ENCODE results near the gene CECR2.

The CECR2 gene

DNA sequence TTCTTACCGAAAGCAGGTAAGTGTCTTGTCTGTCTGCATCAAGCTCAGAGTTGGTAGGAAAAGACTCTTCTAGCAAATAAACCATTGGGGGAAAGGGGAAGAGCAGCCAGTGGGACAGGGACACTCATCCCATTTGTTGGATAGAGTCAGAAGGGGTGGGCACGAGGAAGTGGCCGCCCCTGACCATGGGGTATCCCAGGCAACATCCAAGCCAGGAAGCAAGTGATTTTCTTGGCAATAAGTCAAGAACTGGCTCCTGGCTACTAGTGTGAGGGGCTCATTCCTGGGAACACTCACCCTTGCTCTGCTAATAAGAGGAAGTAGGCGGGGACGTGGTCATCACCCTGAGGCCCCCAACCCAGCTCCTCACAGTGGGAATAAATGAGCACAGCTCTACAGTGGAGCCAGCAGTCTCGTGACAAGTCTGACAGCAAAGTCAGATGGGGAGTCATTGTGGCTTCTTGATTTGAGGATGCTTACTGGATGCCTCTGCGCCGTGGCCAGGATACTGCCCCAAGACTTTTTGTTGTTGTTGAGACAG is 200.8 kb downstream of the CECR2 start:
- DNase-seq (ENCODE audit: low read depth, low spot score), result peak; percentile 28

DNA sequence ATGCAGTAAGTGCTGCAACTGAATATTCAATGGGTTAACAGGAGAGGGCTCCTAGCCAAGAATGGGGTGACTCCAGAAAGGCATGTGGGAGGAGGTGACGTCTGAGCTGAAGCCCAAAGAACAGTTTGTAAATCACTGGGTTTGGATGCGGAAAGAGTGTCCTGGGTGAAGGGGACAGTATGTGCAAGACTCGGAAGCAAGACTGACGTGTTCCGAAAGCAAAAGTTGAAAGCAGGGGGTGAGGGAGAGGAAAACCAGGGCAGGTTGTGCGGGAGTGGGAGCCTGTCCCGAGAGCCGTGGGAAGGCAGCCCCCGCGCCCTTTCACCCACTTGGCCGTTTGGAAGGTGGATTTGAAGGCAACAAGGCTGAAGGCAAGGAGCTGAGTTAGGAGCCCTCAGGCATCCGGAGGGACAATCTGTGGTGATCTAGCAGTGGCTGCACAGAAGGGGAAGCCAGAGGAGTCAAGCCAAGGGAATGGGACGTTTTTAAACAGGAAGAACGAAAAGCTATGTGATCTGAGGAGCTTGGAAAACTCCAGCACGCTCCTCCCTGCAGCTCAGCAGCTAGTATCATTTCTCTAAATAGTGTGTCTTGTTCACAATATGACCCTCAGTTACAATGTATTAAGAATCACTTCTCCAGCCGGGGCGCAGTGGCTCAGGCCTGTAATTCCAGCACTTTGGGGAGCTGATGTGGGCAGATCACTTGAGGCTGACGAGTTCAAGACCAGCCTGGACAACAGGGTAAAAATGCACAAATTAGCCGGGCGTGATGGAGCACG is 201.8 kb downstream of the CECR2 start:
- DNase-seq (ENCODE audit: low read depth, low spot score), result peak; percentile 68

DNA sequence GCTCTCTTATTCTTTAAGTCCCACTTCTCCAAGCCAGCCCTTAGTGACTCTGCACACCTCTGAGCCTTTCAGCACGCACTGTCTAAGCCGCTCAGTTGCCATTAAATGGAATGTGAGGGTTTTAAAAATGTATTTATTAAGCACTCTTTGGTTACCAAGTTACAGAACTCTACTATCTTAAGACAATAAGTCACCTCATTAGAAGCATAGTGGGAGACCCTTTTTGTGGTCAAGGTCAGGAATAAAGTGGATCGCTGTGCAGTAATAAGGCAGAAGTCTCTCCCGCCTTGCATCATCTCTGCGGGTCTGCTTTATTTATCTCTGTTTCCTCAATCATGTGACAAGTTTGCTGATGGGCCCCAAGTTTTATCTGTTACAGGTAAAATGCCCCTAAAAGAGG is 205.9 kb downstream of the CECR2 start:
- DNase-seq (ENCODE audit: low read depth, low spot score), result no peak

GRCh38 chr22:17575681-17576080 is 206.4 kb downstream of the CECR2 start:
- no peak for DNase-seq (ENCODE audit: low read depth, low spot score)

DNA sequence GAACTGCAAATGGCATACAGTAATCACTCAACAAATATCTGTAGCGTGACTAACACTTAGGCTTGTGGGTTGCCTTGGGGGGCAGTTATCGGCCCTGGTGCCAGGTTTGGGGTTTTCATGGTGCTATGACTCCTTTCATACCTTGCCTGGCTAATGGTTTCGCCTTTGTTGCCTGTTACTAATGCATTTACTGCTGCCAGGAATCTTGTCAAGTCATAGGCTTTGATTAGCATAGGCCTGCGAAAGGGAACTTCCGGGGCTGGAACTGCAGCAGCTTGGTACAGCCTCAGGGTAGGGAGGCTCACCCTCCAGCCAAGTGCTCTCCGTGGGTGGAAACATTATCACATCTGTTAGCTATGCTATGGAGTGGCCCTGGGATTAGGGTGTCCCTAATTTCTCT is 207.2 kb downstream of the CECR2 start:
- peak; percentile 91 for DNase-seq (ENCODE audit: low read depth, low spot score)

DNA sequence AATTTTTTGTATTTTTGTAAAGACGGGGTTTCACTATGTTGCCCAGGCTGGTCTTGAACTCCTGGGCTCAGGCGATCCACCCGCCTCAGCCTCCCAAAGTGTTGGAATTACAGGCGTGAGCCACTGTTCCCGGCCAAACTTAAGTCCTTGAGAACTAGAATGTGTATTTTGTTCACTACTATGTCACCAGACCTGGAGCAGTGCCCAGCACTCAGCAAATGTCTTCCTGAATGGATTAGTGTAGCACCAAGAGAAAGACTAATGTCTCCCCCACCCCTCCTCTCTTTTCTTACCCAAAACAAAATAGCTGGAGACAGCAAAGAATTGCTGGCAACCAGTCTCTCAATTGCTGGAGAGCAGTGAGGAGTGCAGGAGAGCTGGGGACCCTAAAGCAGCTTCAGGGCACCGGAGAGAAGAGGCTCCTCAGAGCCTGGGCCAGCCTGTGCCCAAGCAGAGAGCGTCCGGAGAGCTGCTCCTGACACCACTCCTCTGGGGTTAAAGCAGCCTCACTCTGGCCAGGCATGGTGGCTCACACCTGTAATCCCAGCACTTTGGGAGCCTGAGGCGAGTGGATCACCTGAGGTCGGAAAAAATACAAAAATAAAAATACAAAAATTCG is 209.0 kb downstream of the CECR2 start:
- DNase-seq (ENCODE audit: low read depth, low spot score), result no peak

DNA sequence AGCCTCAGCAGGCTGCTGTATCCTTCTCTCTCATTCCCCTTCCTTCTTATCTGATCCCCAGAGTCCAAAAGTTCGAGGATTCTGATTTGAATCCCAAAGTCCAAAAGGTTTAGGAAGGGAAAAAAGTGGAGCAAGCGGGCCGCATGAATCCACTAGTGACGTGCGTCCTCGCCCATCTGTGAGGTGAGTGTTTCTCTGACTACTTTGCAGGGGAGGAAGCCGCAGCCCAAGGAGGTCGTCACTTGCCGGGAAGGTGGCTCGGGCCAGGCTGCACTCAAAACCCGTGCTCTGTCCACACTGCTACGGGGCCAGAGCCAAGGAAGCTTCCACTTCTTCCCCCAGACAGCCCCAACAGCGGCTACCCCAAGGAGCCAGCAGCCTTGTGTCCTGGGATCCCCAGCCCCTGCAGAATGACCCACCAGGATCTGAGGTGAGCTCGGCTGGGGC is 210.3 kb downstream of the CECR2 start:
- peak; percentile 20 for DNase-seq (ENCODE audit: low read depth, low spot score)

GRCh38 chr22:17580441-17581031 is 211.3 kb downstream of the CECR2 start:
- peak; percentile 84 for DNase-seq (ENCODE audit: low read depth, low spot score)

GRCh38 chr22:17581056-17581455 is 211.8 kb downstream of the CECR2 start:
- no peak for DNase-seq (ENCODE audit: low read depth, low spot score)

- no peak for DNase-seq (ENCODE audit: low read depth, low spot score)
Observed at GRCh38 chr22:17581631-17582030, 212.4 kb downstream of the CECR2 start.

DNA sequence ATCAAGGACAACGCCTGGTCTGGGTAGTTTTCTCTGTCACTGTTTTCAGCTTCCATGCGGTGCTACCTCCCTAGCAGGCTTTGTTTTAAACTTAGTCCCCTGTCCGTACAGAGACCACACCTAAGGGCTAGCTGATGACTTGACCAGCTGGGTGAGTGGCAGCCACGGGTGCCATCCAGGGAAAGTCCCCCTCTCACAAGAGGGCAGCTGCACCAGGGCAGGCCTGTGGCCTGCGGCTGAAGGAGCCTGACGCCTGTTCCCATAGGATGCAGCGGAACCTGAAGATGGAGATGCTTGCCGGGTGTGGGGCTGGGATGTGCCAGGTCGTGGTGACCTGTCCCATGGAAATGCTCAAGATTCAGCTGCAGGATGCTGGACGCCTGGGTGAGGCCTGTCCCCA is 213.9 kb downstream of the CECR2 start:
- DNase-seq (ENCODE audit: low read depth, low spot score), result no peak

- no peak for DNase-seq (ENCODE audit: low read depth, low spot score)
Observed at GRCh38 chr22:17586831-17587440, 217.7 kb downstream of the CECR2 start.

DNA sequence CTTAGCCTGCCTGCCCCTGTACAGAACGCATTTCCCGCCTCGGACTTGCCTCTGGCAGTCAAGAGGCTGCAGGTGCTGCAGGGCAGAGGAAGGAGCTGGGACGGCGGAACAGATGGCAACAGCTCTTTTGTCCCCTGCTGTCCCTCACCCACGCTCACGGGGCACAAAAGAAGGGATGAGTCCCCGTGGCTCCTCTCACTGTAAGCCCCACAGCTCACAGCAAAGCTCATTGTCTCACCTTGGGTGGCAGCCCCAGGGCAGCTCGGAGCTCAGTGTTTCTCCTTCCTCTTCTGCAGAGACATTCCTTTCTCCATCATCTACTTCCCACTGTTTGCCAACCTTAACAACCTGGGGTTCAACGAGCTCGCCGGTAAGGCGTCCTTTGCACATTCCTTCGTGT is 218.4 kb downstream of the CECR2 start:
- DNase-seq (ENCODE audit: low read depth, low spot score), result peak; percentile 33

DNA sequence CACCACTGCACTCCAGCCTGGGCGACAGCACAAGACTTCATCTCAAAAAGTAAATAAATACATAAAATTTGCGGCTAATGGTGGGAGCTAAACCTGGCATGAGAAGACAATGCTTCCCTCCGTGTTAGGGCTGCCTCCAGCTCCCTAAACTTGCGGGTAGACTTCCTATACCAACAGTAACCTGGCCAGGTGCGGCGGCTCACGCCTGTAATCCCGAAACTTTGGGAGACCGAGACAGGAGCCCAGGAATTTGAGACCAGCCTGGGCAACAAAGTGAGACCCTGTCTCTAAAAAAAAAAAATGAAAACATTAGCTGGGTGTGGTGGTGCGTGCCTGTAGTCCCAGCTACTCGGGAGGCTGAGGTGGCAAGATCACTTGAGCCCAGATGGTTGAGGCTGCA is 219.3 kb downstream of the CECR2 start:
- no peak for DNase-seq (ENCODE audit: low read depth, low spot score)

DNA sequence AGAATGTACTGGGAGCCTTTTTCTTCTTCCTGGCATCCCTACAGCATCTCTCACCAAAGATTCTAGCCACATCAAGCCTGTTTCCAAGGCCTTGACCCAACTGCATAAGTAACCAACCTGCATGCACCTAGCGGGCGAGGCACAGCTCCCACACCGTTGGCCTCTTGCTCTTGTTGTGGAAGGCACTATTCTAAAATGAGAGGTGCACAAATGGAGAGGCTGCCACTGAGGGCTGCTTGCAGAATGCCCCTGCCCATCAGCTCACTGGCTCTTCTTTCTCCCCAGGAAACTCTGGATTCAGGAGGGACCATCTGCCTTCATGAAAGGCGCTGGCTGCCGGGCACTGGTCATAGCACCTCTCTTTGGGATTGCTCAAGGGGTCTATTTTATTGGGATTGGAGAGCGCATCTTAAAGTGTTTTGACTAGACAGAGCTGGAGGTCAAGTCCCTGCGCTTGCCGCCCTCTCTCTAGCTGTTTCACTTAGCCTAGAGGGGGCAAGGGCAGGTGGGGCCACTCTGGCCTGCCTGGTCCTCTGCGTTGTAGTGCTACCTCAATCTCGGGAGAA is 220.6 kb downstream of the CECR2 start:
- DNase-seq (ENCODE audit: low read depth, low spot score), result no peak

- DNase-seq (ENCODE audit: low read depth, low spot score), result no peak
Observed at GRCh38 chr22:17590586-17590985, 221.3 kb downstream of the CECR2 start.

- no peak for DNase-seq (ENCODE audit: low read depth, low spot score)
Observed at GRCh38 chr22:17592201-17592600, 222.9 kb downstream of the CECR2 start.

DNA sequence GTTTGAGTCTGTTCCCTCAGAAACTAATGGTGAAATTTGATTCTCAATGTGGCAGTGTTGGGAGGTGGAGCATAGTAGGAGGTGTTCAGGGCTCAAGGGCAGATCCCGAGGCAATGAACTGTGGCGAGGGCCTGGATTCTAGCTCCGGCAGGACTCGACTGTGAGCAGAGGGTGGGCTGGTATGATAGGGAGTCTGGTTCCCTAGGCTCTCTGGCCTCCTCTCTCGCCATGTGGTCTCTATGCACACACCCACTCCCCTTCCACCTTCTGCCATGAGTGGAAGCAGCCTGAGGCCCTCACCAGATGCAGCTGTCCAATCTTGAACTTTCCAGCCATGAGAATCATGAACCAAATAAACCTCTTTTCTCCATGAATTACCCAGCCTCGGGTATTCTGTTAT is 227.0 kb downstream of the CECR2 start:
- DNase-seq (ENCODE audit: low read depth, low spot score), result no peak

DNA sequence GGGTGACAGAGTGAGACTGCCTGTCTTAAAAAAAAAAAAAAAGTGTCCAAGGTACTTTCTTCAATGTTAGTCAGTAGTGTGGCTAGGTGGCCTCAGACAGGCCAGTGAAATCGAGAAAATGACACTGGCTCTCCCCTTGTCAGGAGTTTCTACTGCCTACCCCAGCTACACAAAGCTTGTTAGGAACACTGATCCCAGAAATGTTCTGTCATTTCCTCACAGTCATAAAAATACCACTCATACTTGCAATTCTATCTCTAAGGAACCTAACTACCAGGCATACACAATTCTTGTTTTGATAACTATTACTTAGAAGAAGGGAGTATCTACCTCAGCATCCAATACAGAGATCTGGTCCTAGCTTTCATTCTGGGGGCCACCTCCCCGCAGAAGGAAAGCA is 228.0 kb downstream of the CECR2 start:
- no peak for DNase-seq (ENCODE audit: low read depth, low spot score)

GRCh38 chr22:17598318-17598717 is 229.1 kb downstream of the CECR2 start:
- no peak for DNase-seq (ENCODE audit: low read depth, low spot score)

- DNase-seq (ENCODE audit: low read depth, low spot score), result peak; percentile 43
Observed at GRCh38 chr22:17601031-17601430, 231.8 kb downstream of the CECR2 start.

GRCh38 chr22:17603668-17604067 is 234.4 kb downstream of the CECR2 start:
- no peak for DNase-seq (ENCODE audit: low read depth, low spot score)

Data from ELF-1 (cell line).